Right atrium auricular region (tissue), 2 donors: ENCODE results near the gene ARMC9. TPM values are rescaled to one million over a fixed set of nuclear protein-coding genes. Genes with fewer than 3 reads are reported as not detected.
A peak's percentile ranks its signal among the peaks of the same experiment; 100 is the strongest.

Experiments used
- DNase-seq: peaks from one replicate; pipeline ENCODE4 v3.0.0-alpha.2; 2019; ENCODE audit warnings: low spot score
- H3K27ac ChIP-seq, 2 donors: fragments of 200-600 bp; sonication (generic); 1 replicate in 1 of 2; 2 replicates in 1 of 2; pipeline ENCODE4 v1.5.1; 2016 to 2019
- H3K27me3 ChIP-seq, 2 donors: fragments of 200-600 bp; sonication (generic); one replicate each; pipeline versions ENCODE4 v1.5.1 to v1.6.0; 2017 to 2019
- H3K36me3 ChIP-seq: fragments of 200-600 bp; sonication (generic); one replicate; pipeline ENCODE4 v1.5.1; 2016
- H3K4me1 ChIP-seq, 2 donors: fragments of 200-600 bp; sonication (generic); one replicate each; pipeline versions ENCODE4 v1.5.1 to v1.6.0; 2017 to 2019
- H3K4me3 ChIP-seq, 2 donors: fragments of 200-600 bp; sonication (generic); 1 replicate in 1 of 2; 2 replicates in 1 of 2; pipeline ENCODE4 v1.5.1; 2017 to 2019; ENCODE audit warnings: mild to moderate bottlenecking in 1 of 2, moderate library complexity in 1 of 2
- H3K9me3 ChIP-seq, 2 donors: fragments of 200-600 bp; sonication (generic); one replicate each; pipeline ENCODE4 v1.5.1; 2019
- total RNA-seq, 2 donors: library from RNA; depleted of rRNA; stranded (reverse); fragments of >200 nt; gene quantifications; one replicate each; pipeline ENCODE4 v1.1.0, GENCODE V29; 2016
- TF ChIP-seq, protein P1 (sequence below), 2 donors: fragments of 200-600 bp; sonication (generic); IDR thresholded peaks; one replicate each; pipeline ENCODE4 v1.5.1; 2019; ENCODE audit warnings: antibody characterized with exemption in 2 of 2

Gene ARMC9
- total RNA-seq, 2 donors from 2014 or later: 2.0 to 2.9 TPM

DNA sequence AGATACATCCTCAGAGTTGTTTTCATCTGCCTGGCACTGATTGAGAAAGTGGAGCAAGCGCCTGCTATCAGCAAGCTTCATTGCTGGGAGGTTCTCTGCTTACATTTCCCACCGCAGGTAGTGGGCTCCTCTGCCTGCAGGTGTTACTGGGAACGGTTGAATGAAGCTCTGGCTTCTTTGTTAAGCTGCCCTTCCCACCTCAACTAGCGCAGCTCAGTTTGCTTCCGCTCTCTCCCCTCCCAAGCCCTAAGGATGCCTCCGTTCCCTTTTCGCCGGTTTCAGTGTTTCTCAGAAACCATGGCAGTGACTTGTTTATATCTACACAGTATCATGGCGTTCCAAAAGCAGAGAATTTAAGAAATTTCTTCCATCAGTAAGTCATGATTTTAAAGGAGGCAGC is 124.9 kb downstream of the ARMC9 start:
- H3K27ac ChIP-seq: no peak overlapping the region
- H3K9me3 ChIP-seq: no peaks in the 10 kb centered on the region
- H3K4me1 ChIP-seq: peaks cover 0 to 27% of the 10 kb centered on the region in 2 donors
- no peaks in the 10 kb centered on the region for H3K36me3 ChIP-seq
- TF ChIP-seq, protein P1, sequence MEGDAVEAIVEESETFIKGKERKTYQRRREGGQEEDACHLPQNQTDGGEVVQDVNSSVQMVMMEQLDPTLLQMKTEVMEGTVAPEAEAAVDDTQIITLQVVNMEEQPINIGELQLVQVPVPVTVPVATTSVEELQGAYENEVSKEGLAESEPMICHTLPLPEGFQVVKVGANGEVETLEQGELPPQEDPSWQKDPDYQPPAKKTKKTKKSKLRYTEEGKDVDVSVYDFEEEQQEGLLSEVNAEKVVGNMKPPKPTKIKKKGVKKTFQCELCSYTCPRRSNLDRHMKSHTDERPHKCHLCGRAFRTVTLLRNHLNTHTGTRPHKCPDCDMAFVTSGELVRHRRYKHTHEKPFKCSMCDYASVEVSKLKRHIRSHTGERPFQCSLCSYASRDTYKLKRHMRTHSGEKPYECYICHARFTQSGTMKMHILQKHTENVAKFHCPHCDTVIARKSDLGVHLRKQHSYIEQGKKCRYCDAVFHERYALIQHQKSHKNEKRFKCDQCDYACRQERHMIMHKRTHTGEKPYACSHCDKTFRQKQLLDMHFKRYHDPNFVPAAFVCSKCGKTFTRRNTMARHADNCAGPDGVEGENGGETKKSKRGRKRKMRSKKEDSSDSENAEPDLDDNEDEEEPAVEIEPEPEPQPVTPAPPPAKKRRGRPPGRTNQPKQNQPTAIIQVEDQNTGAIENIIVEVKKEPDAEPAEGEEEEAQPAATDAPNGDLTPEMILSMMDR (IDR thresholded peaks at IDR 0.05): no peak
- no peak for DNase-seq
- H3K4me3 ChIP-seq: no peak overlapping the region
- no peaks in the 10 kb centered on the region for H3K27me3 ChIP-seq

DNA sequence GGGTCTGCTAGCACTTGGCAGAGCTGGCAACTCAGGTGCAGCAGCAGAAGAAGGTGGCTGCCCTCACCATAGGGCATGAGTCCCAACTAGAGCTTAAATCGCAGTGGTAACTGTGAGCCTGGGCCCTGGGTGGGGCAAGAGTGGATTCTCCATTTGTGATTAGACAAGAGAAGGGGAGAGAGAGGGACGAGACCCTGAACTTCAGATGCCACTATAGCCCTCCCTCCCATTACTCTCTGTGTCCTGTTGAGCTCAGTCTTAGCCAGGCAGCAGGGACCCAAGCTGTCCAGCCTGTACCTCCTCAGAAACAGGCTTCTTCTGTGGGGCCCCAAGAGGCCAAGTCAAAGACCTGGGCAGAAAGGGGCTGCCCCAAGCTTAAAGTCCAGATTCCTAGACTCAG is 127.4 kb downstream of the ARMC9 start:
- H3K27me3 ChIP-seq: no peaks in the 10 kb centered on the region
- no peaks in the 10 kb centered on the region for H3K36me3 ChIP-seq
- no peaks in the 10 kb centered on the region for H3K9me3 ChIP-seq
- no peak for DNase-seq
- H3K4me1 ChIP-seq: peaks cover 0 to 8% of the 10 kb centered on the region in 2 donors
- H3K27ac ChIP-seq: no peak overlapping the region
- H3K4me3 ChIP-seq: no peak overlapping the region
- TF ChIP-seq, protein P1 (IDR thresholded peaks at IDR 0.05): no peak

DNA sequence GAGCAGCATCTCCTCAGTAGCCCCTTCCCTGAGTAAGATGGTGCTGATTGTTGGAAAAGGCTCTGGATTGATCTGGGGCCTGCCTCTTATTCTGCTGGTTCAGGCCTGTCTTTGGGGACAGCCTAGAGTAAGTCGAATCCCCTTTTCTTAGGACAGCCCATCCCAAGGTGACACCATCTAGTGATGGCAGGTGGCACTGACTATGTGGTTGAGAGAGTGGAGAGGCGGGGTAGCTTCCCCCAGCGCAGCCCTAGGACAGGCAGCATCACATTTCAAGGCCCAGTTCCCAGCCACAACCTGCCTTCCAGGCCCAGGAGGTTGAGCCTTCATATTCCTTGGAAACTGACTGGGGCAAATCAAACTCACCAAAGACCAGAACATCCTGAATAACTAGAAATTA is 128.0 kb downstream of the ARMC9 start:
- H3K4me1 ChIP-seq: peaks cover 0 to 2% of the 10 kb centered on the region in 2 donors
- no peaks in the 10 kb centered on the region for H3K36me3 ChIP-seq
- DNase-seq: no peak
- no peaks in the 10 kb centered on the region for H3K9me3 ChIP-seq
- TF ChIP-seq, protein P1 (IDR thresholded peaks at IDR 0.05): no peak
- no peaks in the 10 kb centered on the region for H3K27me3 ChIP-seq
- H3K4me3 ChIP-seq: no peak overlapping the region
- no peak overlapping the region for H3K27ac ChIP-seq

DNA sequence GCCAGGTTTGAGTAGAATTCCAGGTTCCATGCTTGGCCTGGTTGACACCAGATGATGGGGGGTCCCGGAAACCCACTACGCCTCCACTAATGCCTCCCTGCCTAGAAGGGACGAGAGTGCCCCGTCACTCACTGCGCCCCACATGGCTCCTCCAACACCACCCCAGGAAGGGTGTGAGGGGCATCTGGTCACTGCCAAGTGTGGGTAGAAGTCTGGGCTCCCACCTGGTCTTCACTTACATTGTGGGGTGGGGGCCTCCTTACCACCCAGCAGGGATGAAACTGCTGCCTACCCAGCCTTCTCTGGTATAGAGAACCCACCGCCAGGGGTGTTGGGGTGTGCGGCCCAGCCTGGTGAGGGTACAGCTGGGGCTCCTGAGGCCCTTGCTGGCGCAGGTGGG is 131.9 kb downstream of the ARMC9 start:
- Histone ChIP-seq H3K36me3 (no peaks in the 10 kb centered on the region), H3K4me3 (no peak overlapping the region), H3K4me1 (no peaks in the 10 kb centered on the region), H3K9me3 (no peaks in the 10 kb centered on the region), H3K27me3 (no peaks in the 10 kb centered on the region), H3K27ac (no peak overlapping the region)
- DNase-seq: no peak
- TF ChIP-seq, protein P1 (IDR thresholded peaks at IDR 0.05): no peak

DNA sequence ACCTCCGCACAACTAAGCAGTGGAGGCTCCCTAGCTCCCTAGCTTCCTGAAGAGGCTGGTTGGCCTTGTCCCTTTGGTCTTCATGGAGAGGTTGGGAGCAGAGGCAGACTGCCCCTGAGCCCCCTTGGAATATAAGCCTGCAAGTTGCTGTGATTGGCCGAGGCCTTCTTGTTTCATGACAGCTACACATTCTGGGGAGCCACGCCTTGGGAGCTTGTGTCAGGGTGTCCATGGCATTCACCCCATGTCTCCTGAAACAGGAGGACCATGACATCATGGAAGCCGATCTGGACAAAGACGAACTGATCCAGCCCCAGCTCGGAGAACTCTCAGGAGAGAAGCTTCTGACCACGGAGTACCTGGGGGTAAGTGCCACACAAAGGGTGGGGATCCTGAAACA is 133.1 kb downstream of the ARMC9 start:
- Histone ChIP-seq H3K36me3 (no peaks in the 10 kb centered on the region), H3K27ac (no peak overlapping the region), H3K27me3 (no peaks in the 10 kb centered on the region), H3K4me3 (no peak overlapping the region), H3K9me3 (no peaks in the 10 kb centered on the region), H3K4me1 (no peaks in the 10 kb centered on the region)
- TF ChIP-seq, protein P1 (IDR thresholded peaks at IDR 0.05): no peak
- peak; percentile 47 for DNase-seq

DNA sequence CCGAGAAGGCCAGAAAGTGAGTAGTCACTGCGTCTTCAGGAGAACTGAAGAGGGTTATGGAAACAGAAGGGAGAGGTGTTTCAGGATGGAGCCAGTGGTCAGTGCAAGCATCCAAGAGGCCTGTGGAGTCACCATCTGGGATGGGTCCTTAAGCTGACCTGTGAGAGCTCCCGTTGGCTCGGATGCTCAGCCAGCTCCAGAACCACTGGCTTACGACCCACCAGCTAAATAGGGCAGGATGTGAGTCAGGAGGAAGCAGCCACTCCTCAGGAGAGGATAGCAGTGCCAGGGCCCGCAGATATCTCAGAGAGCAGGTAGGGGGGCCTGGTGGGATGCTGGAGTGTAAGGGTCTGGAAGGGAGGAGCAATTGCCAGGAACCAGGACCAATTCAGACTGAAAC is 134.0 kb downstream of the ARMC9 start:
- Histone ChIP-seq H3K27ac (no peak overlapping the region), H3K27me3 (no peaks in the 10 kb centered on the region), H3K9me3 (no peaks in the 10 kb centered on the region), H3K36me3 (no peaks in the 10 kb centered on the region), H3K4me1 (no peaks in the 10 kb centered on the region), H3K4me3 (no peak overlapping the region)
- TF ChIP-seq, protein P1 (IDR thresholded peaks at IDR 0.05): no peak
- peak; percentile 34 for DNase-seq
